HCT116 (cell line): ENCODE results near the gene DLG2. TPM values are rescaled to one million over a fixed set of nuclear protein-coding genes. Genes with fewer than 3 reads are reported as not detected.

Source experiments
- ATAC-seq: fragments of 200-7000 bp; cut with Tn5 transposase; 2 replicates; pipeline ENCODE4 v1.9.1; 2020; ENCODE audit warnings: mild to moderate bottlenecking, moderate library complexity
- BruUV-seq: library from RNA; stranded (reverse); fragments of 400-500 nt; replicated peaks from 2 replicates; lab custom pipeline; 2021; lab: Mats Ljungman, UMichigan
- CTCF ChIA-PET: fragments of 300-600 bp; sonication (Branson Sonifier 250); formaldehyde crosslinking; loops from one replicate; lab custom pipeline; 2021; ENCODE audit warnings: antibody characterized with exemption; lab: Charles Lee
- POLR2A ChIA-PET: fragments of 300-600, 350-600 bp; sonication (Branson Sonifier 250); formaldehyde crosslinking; loops from one replicate; lab custom pipeline; 2021; ENCODE audit warnings: antibody characterized with exemption; lab: Charles Lee
- RAD21 ChIA-PET, 2 experiments: fragments of 300-600 bp; sonication (Branson Sonifier 250); formaldehyde crosslinking; loops; one replicate each; lab custom pipeline; 2023; ENCODE audit warnings: low total read pairs in 2 of 2; ENCODE audit not compliant: uncharacterized antibody in 2 of 2, unreplicated experiment in 2 of 2, low non-redundant PET in 1 of 2; lab: Charles Lee
- DNase-seq: peaks from one replicate; pipeline ENCODE4 v3.0.0-alpha.2; 2010; ENCODE audit warnings: low read depth, low spot score
- H2AFZ ChIP-seq: fragments of 200-600 bp; shearing (Covaris generic), sonication (generic); 2 replicates; pipeline ENCODE4 v1.6.1; 2017; ENCODE audit warnings: low read depth, mixed run types, mixed read lengths, antibody characterized with exemption, low read length; ENCODE audit not compliant: poor library complexity, severe bottlenecking
- H3K27ac ChIP-seq: 2 replicates; pipeline ENCODE4 v1.5.1; 2012; ENCODE audit warnings: low read depth, low read length
- H3K27me3 ChIP-seq: fragments of 200-600 bp; sonication (generic); 2 replicates; pipeline ENCODE4 v1.6.1; 2016; ENCODE audit warnings: mixed run types, low read length, mixed read lengths; ENCODE audit not compliant: insufficient read depth
- H3K36me3 ChIP-seq, 2 experiments: fragments of 200-500 bp in 1 of 2; fragments of 200-600 bp in 1 of 2; sonication (Bioruptor generic) in 1 of 2; sonication (generic) in 1 of 2; 2 replicates each; pipeline versions ENCODE4 v1.5.1 to v1.6.1; 2014 to 2016; ENCODE audit warnings: low read length in 2 of 2, inconsistent platforms in 1 of 2, mixed read lengths in 1 of 2, mixed run types in 1 of 2; ENCODE audit not compliant: insufficient read depth in 2 of 2, control insufficient read depth in 1 of 2
- H3K4me1 ChIP-seq, 2 experiments: fragments of 200-600 bp in 1 of 2; sonication (generic) in 1 of 2; 2 replicates each; pipeline versions ENCODE4 v1.5.1 to v1.6.1; 2012 to 2017; ENCODE audit warnings: low read length in 2 of 2, inconsistent platforms in 1 of 2, mild to moderate bottlenecking in 1 of 2, mixed read lengths in 1 of 2, mixed run types in 1 of 2, moderate library complexity in 1 of 2; ENCODE audit not compliant: insufficient read depth in 2 of 2, control insufficient read depth in 1 of 2
- H3K4me2 ChIP-seq: fragments of 200-600 bp; sonication (generic); 2 replicates; pipeline ENCODE4 v1.6.1; 2017; ENCODE audit warnings: mixed run types, low read length, mixed read lengths
- H3K4me3 ChIP-seq, 2 experiments: fragments of 200-600 bp in 1 of 2; sonication (generic) in 1 of 2; replicated peaks in 1 of 2; 2 replicates each; pipeline ENCODE4 v1.5.1; 2011 to 2016; ENCODE audit warnings: low read length in 2 of 2, control low read depth in 1 of 2, low read depth in 1 of 2, mild to moderate bottlenecking in 1 of 2, mixed read lengths in 1 of 2, mixed run types in 1 of 2
- H3K79me2 ChIP-seq: fragments of 200-600 bp; sonication (generic); 2 replicates; pipeline ENCODE4 v1.6.1; 2017; ENCODE audit warnings: mild to moderate bottlenecking, mixed run types, low read length, moderate library complexity, mixed read lengths; ENCODE audit not compliant: insufficient read depth
- H3K9ac ChIP-seq: fragments of 200-600 bp; sonication (generic); 2 replicates; pipeline ENCODE4 v1.6.1; 2016; ENCODE audit warnings: low read length, mixed read lengths
- H3K9me2 ChIP-seq: fragments of 200-600 bp; sonication (generic), shearing (Covaris generic); 2 replicates; pipeline ENCODE4 v1.6.1; 2017; ENCODE audit warnings: mixed run types, mild to moderate bottlenecking, moderate library complexity; ENCODE audit not compliant: insufficient read depth
- H3K9me3 ChIP-seq, 2 experiments: fragments of 200-500 bp in 1 of 2; fragments of 200-600 bp in 1 of 2; sonication (Bioruptor generic) in 1 of 2; sonication (generic) in 1 of 2; 2 replicates each; pipeline ENCODE4 v1.6.1; 2014 to 2017; ENCODE audit warnings: low read length in 2 of 2, mixed read lengths in 2 of 2, inconsistent platforms in 1 of 2, low read depth in 1 of 2, mild to moderate bottlenecking in 1 of 2, mixed run types in 1 of 2, moderate library complexity in 1 of 2; ENCODE audit not compliant: control insufficient read depth in 1 of 2, insufficient read depth in 1 of 2
- H4K20me1 ChIP-seq: fragments of 200-600 bp; sonication (generic), shearing (Covaris generic); 2 replicates; pipeline ENCODE4 v1.6.1; 2017; ENCODE audit warnings: mixed run types, mild to moderate bottlenecking, moderate library complexity; ENCODE audit not compliant: insufficient read depth
- CBX3 ChIP-seq: IDR thresholded peaks from 2 replicates; pipeline ENCODE4 v1.6.1; 2012; ENCODE audit warnings: low read depth
- CEBPB ChIP-seq: IDR thresholded peaks from 2 replicates; pipeline ENCODE4 v1.6.1; 2012; ENCODE audit warnings: low read depth
- CTCF ChIP-seq, 3 experiments: fragments of 200-600 bp in 1 of 3; sonication (generic) in 1 of 3; IDR thresholded peaks in 2 of 3; conservative IDR thresholded peaks in 1 of 3; 2 replicates each; pipeline ENCODE4 v1.5.1; 2012 to 2017; ENCODE audit warnings: low read depth in 2 of 3, low read length in 2 of 3, antibody characterized with exemption in 1 of 3, borderline replicate concordance in 1 of 3, control low read depth in 1 of 3, mild to moderate bottlenecking in 1 of 3, mixed read lengths in 1 of 3, mixed run types in 1 of 3, moderate library complexity in 1 of 3; ENCODE audit not compliant: insufficient read depth in 1 of 3
- EGR1 ChIP-seq: IDR thresholded peaks from 2 replicates; pipeline ENCODE4 v1.6.1; 2012; ENCODE audit warnings: low read depth
- EZH2phosphoT487 ChIP-seq: fragments of 200-600 bp; IDR thresholded peaks from 2 replicates; pipeline ENCODE4 v1.6.1; 2018; ENCODE audit warnings: antibody characterized with exemption, borderline replicate concordance
- FOSL1 ChIP-seq: IDR thresholded peaks from 2 replicates; pipeline ENCODE4 v1.6.1; 2012; ENCODE audit warnings: low read depth
- JUND ChIP-seq: IDR thresholded peaks from 2 replicates; pipeline ENCODE4 v1.6.1; 2012
- POLR2AphosphoS5 ChIP-seq: IDR thresholded peaks from 2 replicates; pipeline ENCODE4 v1.6.1; 2011; ENCODE audit warnings: mild to moderate bottlenecking, low read depth, low read length, moderate library complexity
- RAD21 ChIP-seq: IDR thresholded peaks from 2 replicates; pipeline ENCODE4 v1.6.1; 2012; ENCODE audit warnings: low read depth, mild to moderate bottlenecking
- SIN3A ChIP-seq: IDR thresholded peaks from 2 replicates; pipeline ENCODE4 v1.6.1; 2012; ENCODE audit warnings: low read depth
- SP1 ChIP-seq: IDR thresholded peaks from 2 replicates; pipeline ENCODE4 v1.6.1; 2012; ENCODE audit warnings: low read depth
- SRF ChIP-seq: IDR thresholded peaks from 2 replicates; pipeline ENCODE4 v1.6.1; 2012; ENCODE audit warnings: low read depth
- TCF7L2 ChIP-seq: IDR thresholded peaks from 2 replicates; pipeline ENCODE4 v1.7.0; 2011; ENCODE audit warnings: borderline replicate concordance, inconsistent platforms; ENCODE audit not compliant: insufficient read depth, insufficient read length; ENCODE audit errors: extremely low read depth
- YY1 ChIP-seq: IDR thresholded peaks from 2 replicates; pipeline ENCODE4 v1.6.1; 2011; ENCODE audit warnings: low read length, low read depth, moderate library complexity, mild to moderate bottlenecking; ENCODE audit not compliant: insufficient replicate concordance; ENCODE audit errors: extremely low read depth
- ZBTB33 ChIP-seq: IDR thresholded peaks from 2 replicates; pipeline ENCODE4 v1.6.1; 2011; ENCODE audit warnings: mild to moderate bottlenecking, low read length, moderate library complexity; ENCODE audit not compliant: insufficient replicate concordance; ENCODE audit errors: extremely low read depth
- ZFX ChIP-seq: fragments of 450-650 bp; IDR thresholded peaks from 2 replicates; pipeline ENCODE4 v1.6.1; 2017
- ZNF274 ChIP-seq: fragments of 200-500 bp; sonication (Bioruptor generic); IDR thresholded peaks from 2 replicates; pipeline ENCODE4 v1.6.1; 2014; ENCODE audit warnings: mild to moderate bottlenecking, low read depth, low read length, inconsistent platforms
- intact Hi-C: fragments of 100-400 bp; cut with micrococcal nuclease; formaldehyde crosslinking; loops from 2 replicates; pipeline ENCODE4 v1.10.0; 2022
- total RNA-seq: library from RNA; stranded (reverse); gene quantifications from one replicate; pipeline ENCODE4 v1.2.1, GENCODE V29; 2021; ENCODE audit not compliant: unreplicated experiment
- TF ChIP-seq, protein P1 (sequence below): IDR thresholded peaks from 2 replicates; pipeline ENCODE4 v1.6.1; 2012
- TF ChIP-seq, protein P2 (sequence below): IDR thresholded peaks from 2 replicates; pipeline ENCODE4 v1.6.1; 2012; ENCODE audit warnings: low read depth
- TF ChIP-seq, protein P3 (sequence below): IDR thresholded peaks from 2 replicates; pipeline ENCODE4 v1.6.1; 2012

DLG2 gene
- total RNA-seq, 1 experiment from 2014 or later, result 2.4 TPM

DNA sequence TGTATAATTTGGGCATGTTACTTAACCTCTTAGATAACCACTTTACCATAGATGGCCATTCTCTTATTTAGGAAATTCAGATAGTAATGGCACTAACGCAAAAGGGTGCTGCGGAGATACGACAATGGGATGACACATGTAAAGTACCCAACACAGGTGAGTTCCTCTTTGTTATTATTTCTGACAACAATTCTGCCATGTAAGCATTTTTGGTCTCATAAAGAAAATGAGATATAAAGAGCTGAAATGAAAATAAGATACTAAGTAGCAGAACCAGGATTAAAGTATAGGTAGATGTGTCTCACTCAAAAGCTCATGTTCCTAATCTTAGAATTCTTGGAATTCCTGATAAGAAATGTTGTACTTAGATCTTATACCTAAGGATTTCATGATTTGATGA is 2080.8 kb downstream of the DLG2 start:
- H3K27ac ChIP-seq, result no peak overlapping the region
- no peak overlapping the region for H3K4me2 ChIP-seq
- no peak for ATAC-seq
- no peaks in the 10 kb centered on the region for H3K9me2 ChIP-seq
- no TSS peak for BruUV-seq
- H2AFZ ChIP-seq, result no peak overlapping the region
- no peaks in the 10 kb centered on the region for H3K4me1 ChIP-seq
- no peak overlapping the region for H3K9ac ChIP-seq
- no peak overlapping the region for H3K4me3 ChIP-seq
- H3K9me3 ChIP-seq, result no peaks in the 10 kb centered on the region
- ChIA-PET POLR2A (no interaction called here), RAD21 (no interaction called here), CTCF (no interaction called here)
- no peaks in the 10 kb centered on the region for H3K79me2 ChIP-seq
- intact Hi-C loops, result no loop called here
- no peaks in the 10 kb centered on the region for H4K20me1 ChIP-seq
- peaks cover 42% of the 10 kb centered on the region for H3K27me3 ChIP-seq
- TF ChIP-seq ZBTB33 (no peak), FOSL1 (no peak), CEBPB (no peak), POLR2AphosphoS5 (no peak), JUND (no peak), TCF7L2 (no peak), CTCF (IDR thresholded peaks at IDR 0.05 in 2 of 3, conservative IDR thresholded peaks at IDR 0.05 in 1 of 3; ENCODE audit: borderline replicate concordance in 1 of 3, insufficient read depth in 1 of 3, low read depth in 2 of 3, low read length in 2 of 3) (no peak), EGR1 (no peak), CBX3 (no peak), SP1 (no peak), SIN3A (no peak), EZH2phosphoT487 (no peak), ZNF274 (no peak), YY1 (no peak), ZFX (no peak), SRF (no peak), RAD21 (no peak)
- TF ChIP-seq, protein P1, sequence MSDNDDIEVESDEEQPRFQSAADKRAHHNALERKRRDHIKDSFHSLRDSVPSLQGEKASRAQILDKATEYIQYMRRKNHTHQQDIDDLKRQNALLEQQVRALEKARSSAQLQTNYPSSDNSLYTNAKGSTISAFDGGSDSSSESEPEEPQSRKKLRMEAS, result no peak
- TF ChIP-seq, protein P2, sequence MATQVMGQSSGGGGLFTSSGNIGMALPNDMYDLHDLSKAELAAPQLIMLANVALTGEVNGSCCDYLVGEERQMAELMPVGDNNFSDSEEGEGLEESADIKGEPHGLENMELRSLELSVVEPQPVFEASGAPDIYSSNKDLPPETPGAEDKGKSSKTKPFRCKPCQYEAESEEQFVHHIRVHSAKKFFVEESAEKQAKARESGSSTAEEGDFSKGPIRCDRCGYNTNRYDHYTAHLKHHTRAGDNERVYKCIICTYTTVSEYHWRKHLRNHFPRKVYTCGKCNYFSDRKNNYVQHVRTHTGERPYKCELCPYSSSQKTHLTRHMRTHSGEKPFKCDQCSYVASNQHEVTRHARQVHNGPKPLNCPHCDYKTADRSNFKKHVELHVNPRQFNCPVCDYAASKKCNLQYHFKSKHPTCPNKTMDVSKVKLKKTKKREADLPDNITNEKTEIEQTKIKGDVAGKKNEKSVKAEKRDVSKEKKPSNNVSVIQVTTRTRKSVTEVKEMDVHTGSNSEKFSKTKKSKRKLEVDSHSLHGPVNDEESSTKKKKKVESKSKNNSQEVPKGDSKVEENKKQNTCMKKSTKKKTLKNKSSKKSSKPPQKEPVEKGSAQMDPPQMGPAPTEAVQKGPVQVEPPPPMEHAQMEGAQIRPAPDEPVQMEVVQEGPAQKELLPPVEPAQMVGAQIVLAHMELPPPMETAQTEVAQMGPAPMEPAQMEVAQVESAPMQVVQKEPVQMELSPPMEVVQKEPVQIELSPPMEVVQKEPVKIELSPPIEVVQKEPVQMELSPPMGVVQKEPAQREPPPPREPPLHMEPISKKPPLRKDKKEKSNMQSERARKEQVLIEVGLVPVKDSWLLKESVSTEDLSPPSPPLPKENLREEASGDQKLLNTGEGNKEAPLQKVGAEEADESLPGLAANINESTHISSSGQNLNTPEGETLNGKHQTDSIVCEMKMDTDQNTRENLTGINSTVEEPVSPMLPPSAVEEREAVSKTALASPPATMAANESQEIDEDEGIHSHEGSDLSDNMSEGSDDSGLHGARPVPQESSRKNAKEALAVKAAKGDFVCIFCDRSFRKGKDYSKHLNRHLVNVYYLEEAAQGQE, result no peak
- TF ChIP-seq, protein P3, sequence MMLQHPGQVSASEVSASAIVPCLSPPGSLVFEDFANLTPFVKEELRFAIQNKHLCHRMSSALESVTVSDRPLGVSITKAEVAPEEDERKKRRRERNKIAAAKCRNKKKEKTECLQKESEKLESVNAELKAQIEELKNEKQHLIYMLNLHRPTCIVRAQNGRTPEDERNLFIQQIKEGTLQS, result no peak
- TF ChIP-seq, all 23 proteins: peak for 0
- no peaks in the 10 kb centered on the region for H3K36me3 ChIP-seq
- DNase-seq, result no peak
